GM21825 (cell line): ENCODE results near the gene ETS1.
A peak's percentile ranks its signal among the peaks of the same experiment; 100 is the strongest.

Experiments
- ATAC-seq: cut with Tn5 transposase; IDR thresholded peaks from one replicate; pipeline ENCODE4 v1.9.1; 2021; ENCODE audit warnings: mild to moderate bottlenecking, moderate library complexity; ENCODE audit not compliant: unreplicated experiment

The ETS1 gene

DNA sequence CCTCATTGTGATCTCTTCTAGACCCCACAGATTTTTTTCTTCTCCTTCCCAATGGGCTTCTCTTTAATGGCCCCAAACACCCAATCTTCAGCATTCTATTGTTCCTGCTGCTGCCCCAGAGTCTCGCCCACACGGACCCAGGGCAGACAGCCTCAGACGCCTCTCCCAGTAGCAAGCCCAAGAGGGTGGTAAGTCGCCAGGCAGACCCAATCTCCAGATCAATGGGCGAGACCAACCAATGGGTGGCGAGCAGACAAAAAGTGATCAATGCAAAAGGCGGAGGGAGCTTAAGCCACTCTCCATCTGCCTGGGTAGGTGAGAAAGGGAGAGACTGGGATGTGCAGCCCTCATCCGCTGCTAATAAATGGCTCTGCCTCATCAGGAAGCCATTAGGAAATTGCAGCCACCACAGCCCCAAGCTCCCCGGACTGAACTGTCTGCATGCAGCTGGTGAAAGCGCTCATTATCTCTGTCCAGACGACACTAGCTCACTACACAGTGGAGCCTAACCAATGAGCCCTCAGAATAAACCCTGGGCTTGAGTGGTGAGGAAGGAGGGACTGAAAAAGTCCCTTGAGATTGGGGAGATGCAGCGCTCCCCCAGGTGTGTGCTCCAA lies 81.8 kb downstream of the ETS1 start:
- ATAC-seq, result no peak

DNA sequence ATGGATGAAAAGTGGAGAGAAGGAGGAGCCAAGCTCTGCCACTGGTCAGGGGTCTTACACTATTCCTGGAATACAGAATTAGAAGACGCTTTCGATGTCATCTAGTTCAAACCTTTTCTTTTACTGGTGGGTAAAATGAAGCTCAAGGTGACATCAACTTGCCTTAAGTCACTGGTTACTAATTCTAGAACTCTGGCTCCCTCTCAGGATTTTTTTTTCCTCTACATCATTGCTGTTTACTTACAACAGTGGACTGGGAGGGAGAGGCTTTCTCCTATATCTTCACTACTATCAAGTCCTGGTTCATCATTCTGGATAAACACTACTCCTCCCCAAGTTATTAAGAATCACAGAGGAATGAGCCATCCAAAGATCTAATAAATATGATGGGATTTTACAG lies 82.9 kb downstream of the ETS1 start:
- no peak for ATAC-seq

DNA sequence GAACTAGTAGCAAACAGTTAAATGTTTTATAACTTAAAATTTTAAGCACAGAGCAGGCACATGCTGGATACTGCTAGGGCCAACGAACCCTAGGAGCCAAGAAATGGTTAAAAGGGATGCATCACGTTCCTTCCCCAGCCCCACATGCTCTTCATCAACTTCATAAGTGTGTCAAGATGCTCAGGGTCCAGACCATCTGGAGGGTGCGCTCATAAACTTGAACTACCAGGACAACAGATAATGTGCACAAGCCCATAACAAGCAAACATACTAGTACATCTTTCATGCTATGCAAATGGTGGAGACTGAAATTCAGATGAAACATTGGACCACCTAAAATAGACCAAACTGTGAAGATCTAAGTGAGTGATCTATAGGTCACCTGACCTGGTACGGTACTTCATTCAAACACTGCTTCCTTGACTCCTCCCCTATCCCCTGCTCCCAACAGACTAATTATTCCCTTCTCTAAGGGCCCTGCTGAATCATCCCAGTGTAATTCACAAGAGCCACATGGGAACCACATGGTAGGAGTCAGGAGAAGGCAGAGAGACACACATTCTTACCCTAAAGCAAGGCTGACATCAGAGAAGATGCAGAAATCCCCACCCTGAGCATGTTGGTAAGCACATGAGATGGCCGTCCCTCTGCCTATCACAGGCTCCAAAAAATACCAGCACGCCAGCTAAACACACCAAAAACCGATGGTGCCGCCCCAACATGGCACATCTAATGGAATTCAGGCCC lies 83.9 kb downstream of the ETS1 start:
- no peak for ATAC-seq

DNA sequence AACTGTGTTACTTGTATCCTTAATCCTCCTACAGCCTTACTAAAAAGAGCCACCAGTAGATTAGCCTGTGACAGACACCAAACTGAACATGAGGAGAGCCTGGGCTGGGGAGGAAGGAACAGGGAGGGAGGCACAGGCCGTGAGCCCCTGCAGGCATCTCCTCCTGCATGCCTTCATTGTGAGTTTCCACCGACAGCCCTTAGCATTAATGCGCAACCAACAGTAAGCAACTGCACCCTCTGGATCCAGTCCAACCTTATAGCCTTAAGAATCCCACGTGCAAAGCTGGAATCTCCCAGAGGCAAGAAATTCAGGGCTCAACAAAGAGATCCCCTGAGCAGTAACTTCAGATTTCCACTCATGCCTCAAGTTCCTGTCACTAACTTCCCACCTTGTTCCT lies 84.6 kb downstream of the ETS1 start:
- no peak for ATAC-seq

DNA sequence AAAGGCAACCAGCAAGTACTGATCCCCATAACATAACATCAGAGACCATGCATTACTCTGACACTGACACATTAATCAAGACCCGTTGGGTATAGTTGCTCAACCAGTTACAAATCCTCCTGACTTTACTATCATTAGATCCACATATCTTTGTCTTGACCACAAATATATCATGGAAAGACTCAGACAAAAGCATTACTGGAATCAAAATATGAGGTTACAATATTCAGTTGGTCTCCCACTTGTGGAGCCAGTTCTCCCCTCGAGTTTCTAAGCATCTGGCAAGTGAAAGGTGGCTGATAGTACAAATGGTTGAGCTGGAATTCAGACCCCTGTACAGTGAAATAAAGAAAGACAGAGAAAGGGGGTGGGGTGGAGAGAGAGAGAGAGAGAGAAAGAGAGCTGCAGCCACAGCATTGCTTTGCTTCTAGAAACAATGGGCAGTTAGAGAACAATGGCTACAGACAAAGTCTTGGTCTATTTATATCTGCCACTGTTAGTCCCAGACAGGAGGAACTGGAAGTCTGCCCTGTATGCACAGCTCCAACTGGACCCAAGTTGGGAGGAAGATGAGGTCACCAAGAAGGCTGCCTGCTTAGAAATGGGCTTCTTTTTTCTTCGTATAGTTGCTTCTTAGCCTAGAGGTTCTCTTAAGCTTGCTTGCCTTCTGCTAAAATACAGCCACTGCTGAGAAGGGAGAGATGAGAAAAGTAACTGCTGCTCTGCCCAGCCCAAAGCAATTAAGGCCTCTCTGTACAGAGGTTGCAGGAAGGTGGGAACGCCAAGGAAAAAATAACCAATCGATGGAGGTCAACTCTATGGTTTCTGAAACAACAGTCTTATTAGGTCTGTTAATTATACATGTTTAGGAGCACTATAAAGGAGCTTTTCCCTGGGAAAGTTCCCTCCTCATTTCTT lies 85.5 kb downstream of the ETS1 start:
- ATAC-seq, result no peak

DNA sequence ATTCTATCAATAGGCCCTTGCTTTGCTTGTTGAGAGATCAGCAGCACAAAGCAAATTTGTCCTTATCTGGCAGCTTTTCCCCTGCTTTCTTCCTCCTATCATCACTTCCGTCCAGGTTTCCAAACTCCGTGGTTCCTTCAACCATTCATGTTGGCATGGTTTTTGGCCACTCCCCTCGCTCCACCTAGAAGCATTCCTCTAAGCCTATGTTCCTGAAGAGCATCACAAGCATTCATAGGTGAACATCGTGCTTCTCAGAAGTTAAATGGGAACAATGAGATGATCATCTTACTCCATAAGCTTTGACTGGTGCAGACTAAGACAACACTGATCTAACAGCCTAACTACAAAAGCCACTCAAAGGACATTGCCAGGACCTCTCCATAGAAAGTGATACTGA lies 86.3 kb downstream of the ETS1 start:
- ATAC-seq, result no peak

DNA sequence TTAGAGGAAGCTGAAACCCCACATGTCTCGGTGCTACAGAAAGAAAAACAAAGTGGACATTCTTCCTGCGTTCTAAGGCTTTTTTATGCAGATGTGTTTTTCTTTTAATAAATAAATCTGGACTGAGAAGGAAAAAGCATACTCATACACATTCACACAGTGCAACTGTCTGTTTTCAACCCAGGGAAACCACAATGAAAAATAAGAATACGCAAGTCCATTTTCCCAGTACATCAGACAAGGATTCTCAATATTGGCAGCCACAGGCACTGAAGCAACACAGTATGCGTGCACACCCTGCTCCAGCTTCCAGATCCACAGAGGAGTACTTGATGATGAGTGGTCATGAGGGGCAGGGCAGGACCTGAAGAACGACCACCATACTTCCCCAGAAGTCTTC lies 86.9 kb downstream of the ETS1 start:
- ATAC-seq, result no peak

DNA sequence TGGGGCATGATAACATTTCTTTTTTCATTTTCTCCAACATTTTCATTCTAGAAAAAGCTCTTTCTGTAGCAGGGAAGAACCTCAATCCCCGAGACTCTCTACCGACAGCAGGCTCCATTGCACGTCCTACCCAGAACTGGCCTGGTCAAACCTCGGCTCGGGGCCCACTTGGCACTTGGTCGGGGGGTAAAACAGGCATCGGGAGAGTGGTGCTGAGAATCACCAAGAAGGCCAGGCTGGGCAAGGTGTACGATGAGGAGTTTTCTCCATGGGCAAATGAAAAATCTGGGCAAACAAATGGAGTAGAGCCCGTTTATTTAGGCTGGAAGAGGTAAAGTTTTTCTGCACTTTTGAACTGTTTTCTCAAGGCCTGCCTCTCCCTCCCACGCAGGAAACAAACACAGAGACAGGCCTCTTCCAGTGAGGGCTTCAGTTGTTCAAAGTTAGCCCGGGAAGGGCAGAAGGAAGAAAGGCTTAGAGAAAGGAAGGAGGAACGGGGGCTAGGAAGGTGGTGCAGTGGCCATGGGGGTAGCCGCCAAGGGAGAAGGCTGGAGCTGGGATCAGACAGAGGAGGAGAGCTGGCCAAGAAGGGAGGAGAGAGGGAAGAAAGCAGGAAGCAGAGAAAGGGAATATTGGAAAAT lies 87.6 kb downstream of the ETS1 start:
- no peak for ATAC-seq

DNA sequence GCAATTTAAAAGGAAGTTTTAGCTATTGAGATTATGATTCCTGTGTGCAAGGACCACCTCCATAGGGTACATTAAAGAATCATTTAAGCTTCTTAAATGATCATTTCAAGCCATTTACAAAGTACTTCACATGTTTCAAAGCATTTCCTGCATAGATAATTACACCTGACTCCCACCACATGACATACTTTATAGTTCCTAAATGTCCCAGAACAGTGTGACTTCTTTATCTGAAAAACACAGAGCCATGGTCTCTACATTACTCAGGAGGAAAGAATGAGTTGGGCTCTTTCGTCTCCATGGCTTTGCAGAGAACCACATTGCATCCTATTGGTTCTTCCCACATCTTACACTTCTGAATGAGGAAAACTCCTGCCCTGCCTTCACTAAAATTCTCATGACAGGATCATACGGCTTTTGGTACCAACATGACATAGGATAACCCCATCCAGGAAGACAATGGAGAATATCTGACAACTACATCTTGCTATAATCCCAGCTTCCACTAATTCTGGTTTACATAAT lies 88.6 kb downstream of the ETS1 start:
- no peak for ATAC-seq

DNA sequence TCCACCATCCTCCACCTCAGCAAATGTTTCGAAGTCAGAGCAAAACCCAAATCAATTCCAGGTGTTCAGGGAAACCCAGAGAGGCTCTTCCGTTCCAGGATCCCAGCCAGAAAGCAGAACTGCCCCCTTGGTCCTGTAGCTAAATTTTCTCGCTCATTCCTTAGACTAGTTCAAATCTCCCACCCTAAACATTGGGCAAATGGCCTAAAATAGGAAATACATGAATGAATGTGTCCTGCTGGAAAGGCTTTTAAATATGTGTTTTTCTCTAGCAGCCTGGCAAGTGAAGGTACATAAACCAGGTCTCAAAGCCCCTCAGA lies 89.6 kb downstream of the ETS1 start:
- ATAC-seq, result no peak

DNA sequence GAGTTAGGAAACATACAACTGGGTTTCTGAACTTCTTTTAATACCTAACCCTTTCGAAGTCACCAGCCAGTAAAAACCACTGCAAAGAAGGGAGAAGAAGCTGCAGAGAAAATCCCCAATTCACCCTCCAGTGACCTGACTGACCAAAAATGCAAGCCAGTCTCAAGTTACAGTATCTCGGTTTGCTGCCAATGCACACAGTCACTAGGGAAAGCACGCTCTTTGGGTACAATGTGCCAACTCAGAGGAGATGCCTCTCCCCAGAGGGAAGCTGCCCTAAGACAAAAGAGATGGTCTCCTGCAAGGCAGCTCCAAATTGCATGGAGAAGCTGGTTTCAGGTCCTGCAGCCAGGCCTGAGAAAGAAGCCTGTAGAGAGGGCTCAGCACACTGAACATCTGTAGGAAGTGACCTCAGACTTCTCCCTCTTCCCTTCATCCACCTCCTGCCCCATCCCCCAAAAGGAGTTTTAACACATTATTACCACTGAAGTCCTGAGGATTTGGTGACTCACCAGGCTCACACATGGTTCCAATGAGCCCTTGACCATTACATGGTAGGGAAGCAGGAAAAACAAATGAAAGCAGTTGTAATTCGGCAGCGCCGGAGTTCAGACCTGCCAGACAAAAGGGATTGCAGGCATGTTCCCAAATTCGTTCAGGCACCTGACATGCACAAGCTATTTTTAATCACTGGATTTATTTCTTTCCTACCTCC lies 90.1 kb downstream of the ETS1 start:
- ATAC-seq, result peak; percentile 82

DNA sequence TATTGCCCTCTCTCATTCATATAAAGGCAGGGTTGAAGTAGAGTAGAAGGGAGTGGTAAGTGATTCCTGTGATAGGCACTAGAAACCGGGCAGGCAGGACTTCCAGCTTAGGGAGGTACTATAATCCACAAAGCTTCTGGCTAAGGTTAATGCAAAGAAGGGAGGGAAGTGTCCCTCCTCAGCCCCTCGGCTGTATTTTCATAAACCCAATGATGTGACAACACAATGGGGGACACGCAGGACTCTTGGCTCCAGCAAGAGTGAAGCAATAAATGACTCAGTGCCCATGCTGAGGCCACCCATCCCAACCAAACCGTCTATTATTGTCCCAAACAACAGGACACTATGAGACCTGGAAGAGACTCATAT lies 90.7 kb downstream of the ETS1 start:
- ATAC-seq, result peak; percentile 26

DNA sequence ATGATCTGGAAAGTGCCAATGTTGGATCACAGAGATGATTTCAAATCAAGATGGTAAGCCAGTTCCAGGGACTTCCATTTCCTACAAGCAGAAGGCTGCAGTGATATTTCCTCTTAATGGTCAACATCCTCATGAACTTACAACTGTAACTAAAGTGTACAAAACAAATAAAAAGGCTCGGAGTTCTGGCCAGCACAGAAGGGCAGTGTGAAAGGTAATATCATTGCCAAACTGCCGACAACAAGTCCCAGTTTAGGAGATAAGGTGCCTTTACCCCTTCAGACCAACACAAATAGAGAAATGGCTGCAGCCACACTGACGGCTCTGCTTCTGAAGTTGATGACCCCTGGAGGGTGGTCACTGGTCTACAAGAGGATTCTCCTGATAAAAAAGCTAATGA lies 91.1 kb downstream of the ETS1 start:
- ATAC-seq, result no peak

DNA sequence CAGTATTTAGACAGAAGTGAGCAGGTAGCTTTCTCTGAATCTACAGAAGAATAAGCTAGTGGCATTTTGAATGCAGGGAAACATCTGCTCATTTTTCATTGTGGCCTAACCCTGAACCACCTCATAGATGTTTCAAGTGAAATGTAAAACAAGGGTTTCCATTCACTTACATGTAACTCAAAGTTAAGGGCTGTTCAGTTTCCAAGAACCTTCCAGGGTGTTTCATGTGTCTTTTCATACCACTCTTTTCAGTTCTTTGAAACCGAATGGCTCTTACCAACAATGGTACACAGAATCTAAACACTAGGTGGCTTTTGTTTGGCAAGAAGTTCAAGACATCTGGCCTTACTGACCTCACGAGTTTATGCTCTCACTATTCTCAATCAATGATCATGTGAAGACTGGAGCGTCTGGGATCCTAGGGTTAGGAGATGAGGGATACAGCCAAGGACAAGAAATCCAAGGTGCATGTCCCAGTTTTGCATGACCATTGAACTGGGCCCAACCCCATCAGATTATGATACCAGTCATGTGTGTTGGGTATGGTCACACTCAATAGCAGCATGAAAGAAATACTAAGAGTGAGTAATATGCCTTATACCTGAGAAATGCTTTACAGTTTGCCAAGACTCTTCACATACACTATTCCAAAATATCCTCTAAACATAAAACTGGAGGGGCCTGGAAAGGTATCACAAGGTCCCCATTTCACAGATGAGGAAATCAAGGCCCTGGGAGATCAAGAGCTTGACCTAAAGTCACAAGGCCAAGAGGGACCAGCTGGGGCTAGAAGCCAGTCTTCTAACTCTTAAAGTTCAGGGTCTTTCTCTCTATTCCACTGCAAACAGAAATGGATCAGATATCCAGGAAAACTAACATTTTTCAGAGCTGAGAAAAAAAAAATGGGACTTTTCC lies 92.7 kb downstream of the ETS1 start:
- ATAC-seq, result no peak

DNA sequence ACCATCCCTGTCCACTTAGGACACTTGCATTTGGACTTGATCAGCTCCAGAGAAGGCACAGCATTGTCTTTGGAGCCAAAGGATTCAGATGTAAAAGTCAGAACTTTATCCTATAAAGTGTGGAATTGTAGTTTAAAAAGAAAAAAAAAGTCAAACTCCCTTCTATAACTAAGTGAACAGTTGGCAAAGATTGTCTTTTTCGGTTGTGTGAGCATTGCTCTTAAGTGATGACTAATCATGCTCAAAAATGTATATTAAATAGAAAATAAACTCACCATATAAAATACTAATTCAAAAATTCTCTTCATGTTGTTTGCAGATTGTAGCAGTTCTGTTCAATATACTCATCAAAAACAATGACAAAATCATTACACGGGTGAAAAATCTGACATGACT lies 93.8 kb downstream of the ETS1 start:
- no peak for ATAC-seq

DNA sequence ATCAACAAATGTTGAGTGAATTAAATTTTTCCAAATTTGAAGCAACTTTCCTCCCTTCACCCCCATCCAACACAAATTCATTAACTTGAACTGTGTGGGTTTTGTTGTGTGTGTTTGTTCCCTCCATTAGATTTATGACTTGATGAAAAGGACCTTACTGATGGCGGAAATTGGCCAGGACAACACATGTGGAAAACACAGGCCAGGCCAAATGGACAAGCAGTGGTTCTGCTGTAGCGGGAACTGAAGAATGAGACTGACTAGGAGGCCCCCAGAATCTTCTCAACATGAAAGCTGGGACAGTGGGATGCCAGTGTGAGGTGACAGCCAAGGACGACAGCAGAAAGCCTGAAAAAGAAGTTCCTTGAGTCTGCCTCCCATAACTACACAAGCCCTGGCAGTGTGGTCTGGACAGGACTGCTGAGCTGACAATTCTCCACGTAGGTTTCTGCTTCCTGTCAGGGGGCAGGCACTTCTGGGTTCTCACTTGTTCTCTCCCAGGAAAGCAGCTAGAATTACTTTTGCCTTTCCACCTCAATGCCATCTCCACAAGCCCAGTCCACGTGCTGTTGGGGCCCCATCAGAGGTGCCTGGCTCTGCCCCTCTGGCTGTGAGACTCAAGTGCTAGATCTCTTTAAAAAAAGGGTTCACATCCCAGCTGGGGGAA lies 94.3 kb downstream of the ETS1 start:
- no peak for ATAC-seq

DNA sequence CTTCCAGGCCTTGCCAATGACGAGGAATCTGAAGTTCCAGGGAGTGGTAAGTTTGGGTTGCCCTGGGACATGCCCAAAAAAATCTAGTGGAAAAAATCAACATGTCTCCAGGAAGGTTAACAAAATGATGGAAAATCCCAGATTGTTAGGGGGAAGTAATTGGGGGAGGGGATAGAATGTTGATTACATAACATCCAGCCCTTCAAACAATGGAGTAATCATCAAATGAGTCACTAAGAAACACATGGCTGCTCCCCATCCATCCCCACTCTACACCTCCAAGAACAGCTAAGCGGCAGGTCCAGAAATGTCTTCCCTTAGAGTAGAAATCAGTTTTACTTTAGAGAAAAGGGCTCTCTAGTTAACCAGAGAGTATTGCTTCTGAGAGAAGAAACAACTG lies 94.9 kb downstream of the ETS1 start:
- no peak for ATAC-seq

DNA sequence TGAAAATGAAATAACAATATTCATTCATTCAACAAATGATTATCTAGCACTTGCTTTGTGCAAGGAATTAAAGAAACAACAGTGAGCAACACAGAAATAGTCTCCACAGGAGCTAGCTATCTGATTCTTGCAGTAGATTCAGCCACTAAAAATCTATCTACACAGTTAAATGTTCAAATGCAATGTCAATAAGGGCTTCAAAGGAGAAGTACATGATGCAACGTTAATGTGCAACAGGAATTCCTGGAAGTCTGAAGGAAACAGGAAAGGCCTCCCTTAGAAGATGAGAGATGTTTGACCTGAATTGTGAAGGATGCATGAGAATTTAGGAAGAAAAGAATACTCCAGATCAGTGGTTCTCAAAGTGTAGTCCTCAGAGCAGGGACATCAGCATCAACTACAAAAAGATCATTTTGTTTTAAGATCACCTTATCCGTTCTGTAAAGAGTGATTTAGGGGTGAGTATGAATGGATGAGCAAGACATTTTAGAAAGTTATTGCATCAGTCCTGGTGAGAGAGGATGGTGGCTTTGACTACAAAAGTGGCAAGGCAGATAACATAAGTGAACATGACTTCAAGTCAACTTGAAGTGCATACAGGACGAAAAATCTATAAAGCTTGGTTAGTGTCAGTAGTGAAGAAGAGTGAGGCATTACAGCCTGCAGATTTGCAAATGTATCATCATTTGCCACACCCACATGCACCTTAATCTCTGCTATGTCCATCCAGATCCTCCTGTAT lies 96.0 kb downstream of the ETS1 start:
- no peak for ATAC-seq
